HepG2 (cell line): ENCODE results near the gene NFATC2. TPM values are rescaled to one million over a fixed set of nuclear protein-coding genes. Genes with fewer than 3 reads are reported as not detected.

Experiments used
- ATAC-seq: fragments of 200-7000 bp; cut with Tn5 transposase; 3 replicates; pipeline ENCODE4 v1.9.1; 2020; ENCODE audit warnings: mild to moderate bottlenecking, moderate library complexity
- BruUV-seq: library from RNA; stranded (reverse); fragments of 400-500 nt; replicated peaks from 2 replicates; lab custom pipeline; 2021; lab: Mats Ljungman, UMichigan
- CTCF ChIA-PET: fragments of 300-600 bp; formaldehyde crosslinking; extraction: SDS; loops from one replicate; lab custom pipeline; 2021; ENCODE audit warnings: low total read pairs, inconsistent platforms, low intra/inter-chr PET ratio; lab: Yijun Ruan, JAX
- POLR2A ChIA-PET: fragments of 350-600 bp; sonication (Branson Sonifier 250); formaldehyde crosslinking; loops from one replicate; lab custom pipeline; 2020; ENCODE audit warnings: antibody characterized with exemption, inconsistent platforms; lab: Yijun Ruan, JAX
- DNase-seq: peaks from one replicate; pipeline ENCODE4 v3.0.0-alpha.2; 2015; ENCODE audit warnings: low spot score
- FAIRE-seq: peaks from 3 replicates; lab custom pipeline; 2011; peaks lifted over from hg19 to GRCh38; lab: Jason Lieb, UNC
- H2AFZ ChIP-seq: one replicate; pipeline ENCODE4 v1.6.1; 2011; ENCODE audit warnings: low read length, inconsistent platforms
- H3K27ac ChIP-seq: fragments of 300-600 bp; 3 replicates; pipeline ENCODE4 v1.8.0; 2011; ENCODE audit warnings: mixed run types, mild to moderate bottlenecking, mixed read lengths, low read length, inconsistent platforms; ENCODE audit not compliant: insufficient read depth; ENCODE audit errors: extremely low read length
- H3K27me3 ChIP-seq, 2 experiments: fragments of 200-600 bp in 1 of 2; 2 replicates in 1 of 2; 3 replicates in 1 of 2; pipeline versions ENCODE4 v1.6.0 to v1.8.0; 2011; ENCODE audit warnings: low read length in 2 of 2, mild to moderate bottlenecking in 2 of 2, moderate library complexity in 2 of 2, inconsistent platforms in 1 of 2; ENCODE audit not compliant: insufficient read depth in 2 of 2, control insufficient read depth in 1 of 2
- H3K36me3 ChIP-seq, 2 experiments: fragments of 200-600 bp in 1 of 2; replicated peaks in 1 of 2; 2 replicates in 1 of 2; 3 replicates in 1 of 2; pipeline versions ENCODE4 v1.5.1 to v1.8.0; 2011; ENCODE audit warnings: low read length in 2 of 2, inconsistent platforms in 1 of 2; ENCODE audit not compliant: insufficient read depth in 2 of 2, control insufficient read depth in 1 of 2
- H3K4me1 ChIP-seq: 2 replicates; pipeline ENCODE4 v1.5.1; 2012; ENCODE audit warnings: low read length, inconsistent platforms; ENCODE audit not compliant: insufficient read depth
- H3K4me2 ChIP-seq: 2 replicates; pipeline ENCODE4 v1.6.0; 2011; ENCODE audit warnings: low read depth, low read length, inconsistent platforms
- H3K4me3 ChIP-seq, 3 experiments: fragments of 200-600 bp in 1 of 3; sonication (generic), shearing (Covaris generic) in 1 of 3; replicated peaks in 1 of 3; 2 replicates each; pipeline ENCODE4 v1.5.1; 2011 to 2016; ENCODE audit warnings: low read length in 3 of 3, inconsistent platforms in 2 of 3, low read depth in 2 of 3, mild to moderate bottlenecking in 2 of 3, control low read depth in 1 of 3, mixed read lengths in 1 of 3; ENCODE audit not compliant: insufficient read depth in 1 of 3
- H3K79me2 ChIP-seq: one replicate; pipeline ENCODE4 v1.6.1; 2011; ENCODE audit warnings: low read length, inconsistent platforms; ENCODE audit not compliant: insufficient read depth
- H3K9ac ChIP-seq: 2 replicates; pipeline ENCODE4 v1.6.0; 2011; ENCODE audit warnings: mild to moderate bottlenecking, low read depth, low read length, inconsistent platforms; ENCODE audit not compliant: insufficient read depth
- H3K9me3 ChIP-seq: 2 replicates; pipeline ENCODE4 v1.5.1; 2012; ENCODE audit warnings: mild to moderate bottlenecking, low read length
- H4K20me1 ChIP-seq: 2 replicates; pipeline ENCODE4 v1.6.0; 2011; ENCODE audit warnings: inconsistent platforms, mild to moderate bottlenecking, low read length, moderate library complexity; ENCODE audit not compliant: insufficient read depth
- AGO1 ChIP-seq: fragments of 200-400 bp; formaldehyde crosslinking; IDR thresholded peaks from 2 replicates; pipeline ENCODE4 v1.6.1; 2017; ENCODE audit warnings: mild to moderate bottlenecking, low read depth, low read length, moderate library complexity; ENCODE audit not compliant: poor library complexity, severe bottlenecking
- GABPA ChIP-seq, 2 experiments: IDR thresholded peaks; 2 replicates each; pipeline ENCODE4 v1.6.1; 2011 to 2016; ENCODE audit warnings: low read depth in 2 of 2, low read length in 1 of 2, missing biosample characterization in 1 of 2, missing genetic modification characterization in 1 of 2
- HMG20B ChIP-seq: conservative IDR thresholded peaks from 2 replicates; pipeline ENCODE4 v1.6.1; 2016; ENCODE audit warnings: missing genetic modification reagents, missing compliant biosample characterization
- HMGA1 ChIP-seq: sonication (generic); formaldehyde crosslinking; conservative IDR thresholded peaks from 2 replicates; pipeline ENCODE4 v1.4.0; 2020; ENCODE audit warnings: missing genetic modification reagents
- HNF4A ChIP-seq: sonication (generic); formaldehyde crosslinking; IDR thresholded peaks from 2 replicates; pipeline ENCODE4 v1.4.0; 2020; ENCODE audit warnings: missing genetic modification reagents
- LRRFIP1 ChIP-seq: sonication (generic); formaldehyde crosslinking; conservative IDR thresholded peaks from 2 replicates; pipeline ENCODE4 v1.4.0; 2020; ENCODE audit warnings: missing genetic modification reagents
- MXD1 ChIP-seq: sonication (generic); formaldehyde crosslinking; IDR thresholded peaks from 2 replicates; pipeline ENCODE4 v1.4.0; 2020; ENCODE audit warnings: mild to moderate bottlenecking, missing genetic modification reagents
- PLSCR1 ChIP-seq: sonication (generic); formaldehyde crosslinking; IDR thresholded peaks from 2 replicates; pipeline ENCODE4 v1.5.0; 2020; ENCODE audit warnings: missing genetic modification reagents, mild to moderate bottlenecking, borderline replicate concordance
- RFXANK ChIP-seq: IDR thresholded peaks from 2 replicates; pipeline ENCODE4 v1.6.1; 2016
- SP2 ChIP-seq: sonication (generic); formaldehyde crosslinking; IDR thresholded peaks from 2 replicates; pipeline ENCODE4 v1.5.1; 2020; ENCODE audit warnings: mild to moderate bottlenecking, missing genetic modification reagents
- STAT6 ChIP-seq: sonication (generic); formaldehyde crosslinking; IDR thresholded peaks from 2 replicates; pipeline ENCODE4 v1.4.0; 2020; ENCODE audit warnings: missing genetic modification reagents, mild to moderate bottlenecking, borderline replicate concordance
- ZBTB7A ChIP-seq: sonication (generic); formaldehyde crosslinking; IDR thresholded peaks from 2 replicates; pipeline ENCODE4 v1.8.0; 2022; ENCODE audit warnings: mild to moderate bottlenecking, missing genetic modification reagents
- ZKSCAN1 ChIP-seq: fragments of 150-350 bp; IDR thresholded peaks from 2 replicates; pipeline ENCODE4 v1.6.1; 2014; ENCODE audit warnings: low read length
- ZNF263 ChIP-seq: sonication (generic); formaldehyde crosslinking; IDR thresholded peaks from 2 replicates; pipeline ENCODE4 v1.4.0; 2020; ENCODE audit warnings: missing genetic modification reagents
- ZNF280D ChIP-seq: sonication (generic); formaldehyde crosslinking; IDR thresholded peaks from 2 replicates; pipeline ENCODE4 v1.5.1; 2020; ENCODE audit warnings: mild to moderate bottlenecking, missing genetic modification reagents
- ZNF343 ChIP-seq: sonication (generic); formaldehyde crosslinking; IDR thresholded peaks from 2 replicates; pipeline ENCODE4 v1.4.0; 2020; ENCODE audit warnings: mild to moderate bottlenecking, missing genetic modification reagents
- WGBS: methylation state at CpG from one replicate; pipeline ENCODE4 v1.1.6; 2017; ENCODE audit warnings: low lambda C conversion rate; 5-methylcytosine and 5-hydroxymethylcytosine counted together
- in situ Hi-C: cut with HindIII; loops from 2 replicates; pipeline ENCODE4 v1.10.0; 2017; ENCODE audit warnings: low pct_unique_long_range_greater_than_20kb; ENCODE audit not compliant: extremely low pct_ligation_motif_present
- intact Hi-C: fragments of 100-400 bp; cut with micrococcal nuclease; formaldehyde crosslinking; loops from one replicate; pipeline ENCODE4 v1.10.0; 2022; ENCODE audit not compliant: unreplicated experiment
- polyA plus RNA-seq, 8 experiments: library from polyadenylated mRNA; depleted of rRNA in 3 of 8; stranded (reverse) in 7 of 8; unstranded in 1 of 8; fragments of >200 nt; fragmentation: Illumina TruSeq in 4 of 8; extraction: Trizol in 4 of 8; gene quantifications; 2 replicates each; pipeline versions ENCODE4 v1.2.1 to v1.2.3, GENCODE V29; 2011 to 2016; ENCODE audit warnings: low read depth in 4 of 8, missing spikeins in 1 of 8, mixed read lengths in 1 of 8; ENCODE audit not compliant: insufficient read depth in 1 of 8
- total RNA-seq, 5 experiments: library from RNA; depleted of rRNA; stranded (reverse); fragments of >200 nt; fragmentation: Illumina TruSeq; extraction: Trizol; gene quantifications; 2 replicates each; pipeline ENCODE4 v1.2.3, GENCODE V29; 2016; ENCODE audit warnings: low read depth in 1 of 5

NFATC2 gene
- total and polyA plus RNA-seq, 2 of the 13 experiments (the other 11 are each of a cell fraction or from before 2014, with no cell fraction given): 1.9 to 3.3 TPM

GRCh38 chr20:51359947-51360346 lies 182.6 kb downstream of the NFATC2 start:
- WGBS: 7% methylated on average over 1 of the region's 1 CpG
- ChIA-PET POLR2A (no interaction called here), CTCF (no interaction called here)
- no peak overlapping the region for H3K4me2 ChIP-seq
- no peaks in the 10 kb centered on the region for H3K79me2 ChIP-seq
- H3K4me3 ChIP-seq: no peak overlapping the region
- no peak; the same call in 2 of the 3 replicates for ATAC-seq
- H3K27me3 ChIP-seq: peaks cover 4 to 13% of the 10 kb centered on the region in 2 experiments; a peak in 3 of 5 replicates
- H4K20me1 ChIP-seq: no peaks in the 10 kb centered on the region
- H3K9me3 ChIP-seq: no peaks in the 10 kb centered on the region
- no peak overlapping the region for H3K9ac ChIP-seq
- H3K4me1 ChIP-seq: no peaks in the 10 kb centered on the region
- intact Hi-C loops: no loop called here
- no peaks in the 10 kb centered on the region for H3K36me3 ChIP-seq
- H3K27ac ChIP-seq: no peak overlapping the region
- no peak overlapping the region for H2AFZ ChIP-seq
- in situ Hi-C loops: no loop called here
- FAIRE-seq: no peak
- no peak for DNase-seq
- no TSS peak for BruUV-seq
- TF ChIP-seq LRRFIP1 (CRISPR knock-in tag) (no peak), GABPA (IDR thresholded peaks at IDR 0.05; ENCODE audit: low read depth, low read length) (no peak), GABPA (CRISPR knock-in tag; IDR thresholded peaks at IDR 0.05; ENCODE audit: low read depth) (no peak), ZBTB7A (no peak), STAT6 (no peak), MXD1 (CRISPR knock-in tag) (no peak), PLSCR1 (CRISPR knock-in tag) (no peak), HMGA1 (CRISPR knock-in tag) (no peak), ZKSCAN1 (no peak), RFXANK (CRISPR knock-in tag) (no peak), HMG20B (CRISPR knock-in tag) (no peak), ZNF263 (no peak), ZNF280D (CRISPR knock-in tag) (no peak), ZNF343 (no peak), SP2 (CRISPR knock-in tag) (no peak), HNF4A (CRISPR knock-in tag) (no peak), AGO1 (no peak)
